NK-92 (cell line): ENCODE results near the gene HIVEP1.

Experiments
- DNase-seq: peaks from one replicate; lab custom pipeline; 2025; ENCODE audit not compliant: unreplicated experiment; lab: John Stamatoyannopoulos, UW

Gene HIVEP1

DNA sequence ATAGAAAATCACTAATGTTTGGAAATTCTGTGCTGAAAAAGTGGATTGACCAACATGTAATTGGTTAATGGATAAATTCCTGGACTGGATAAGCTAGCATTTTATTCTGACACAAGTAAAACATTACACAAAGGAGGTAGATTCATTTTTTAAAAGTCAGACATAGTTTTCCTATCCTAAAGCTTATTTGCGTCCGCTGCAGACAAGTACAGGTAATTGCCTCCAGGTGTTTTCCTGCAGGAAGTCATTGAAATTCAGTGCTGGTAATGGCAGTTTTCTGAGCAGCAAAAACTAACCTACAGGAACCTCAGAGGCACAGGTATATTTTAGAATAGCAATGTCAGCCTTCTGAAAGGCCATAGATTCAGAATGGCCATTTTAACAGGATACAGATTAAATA lies 20.0 kb upstream of the HIVEP1 start:
- DNase-seq: no peak

DNA sequence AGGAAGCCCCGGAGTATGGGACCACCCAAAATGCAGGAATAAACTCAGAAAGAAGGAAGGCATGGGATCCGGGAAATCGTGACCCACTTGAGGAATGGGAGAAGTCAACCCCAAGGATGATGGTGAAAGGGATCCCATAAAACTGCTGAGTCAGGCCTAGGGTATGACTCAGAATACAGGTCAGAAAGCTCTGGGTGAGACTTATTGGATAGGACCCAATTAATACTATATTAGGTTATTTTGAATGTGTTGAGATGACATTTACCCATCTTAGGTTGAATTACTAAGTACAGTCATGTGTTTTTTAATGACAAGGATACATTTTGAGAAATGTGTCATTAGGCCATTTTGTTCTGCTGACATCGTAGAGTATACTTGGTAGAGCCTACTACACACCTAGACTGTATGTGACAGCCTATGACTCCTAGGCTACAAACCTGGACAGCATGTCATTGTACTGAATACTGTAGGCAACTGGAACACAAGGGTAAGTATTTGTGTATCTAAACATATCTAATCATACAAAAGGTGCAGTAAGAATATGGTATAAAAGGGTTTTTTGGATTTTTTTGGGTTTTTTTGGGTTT lies 17.1 kb upstream of the HIVEP1 start:
- DNase-seq: no peak

DNA sequence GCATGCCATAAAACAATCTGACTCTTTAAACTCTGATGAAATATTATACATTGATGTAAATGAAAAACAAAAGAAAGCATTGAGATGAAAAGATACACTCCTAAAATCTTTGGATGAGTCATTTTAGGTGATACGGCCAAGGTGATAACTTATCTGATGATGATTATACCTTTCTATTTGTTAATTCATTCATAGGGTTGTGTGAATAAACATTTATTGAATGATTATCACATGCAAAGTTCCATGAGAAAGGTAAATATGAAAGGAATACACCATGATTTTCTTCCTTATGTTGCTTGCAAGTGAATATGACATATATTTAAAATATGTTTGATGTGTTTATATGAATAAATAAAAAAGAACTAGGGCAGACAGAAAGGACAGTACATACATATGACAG lies 15.4 kb upstream of the HIVEP1 start:
- DNase-seq: no peak

DNA sequence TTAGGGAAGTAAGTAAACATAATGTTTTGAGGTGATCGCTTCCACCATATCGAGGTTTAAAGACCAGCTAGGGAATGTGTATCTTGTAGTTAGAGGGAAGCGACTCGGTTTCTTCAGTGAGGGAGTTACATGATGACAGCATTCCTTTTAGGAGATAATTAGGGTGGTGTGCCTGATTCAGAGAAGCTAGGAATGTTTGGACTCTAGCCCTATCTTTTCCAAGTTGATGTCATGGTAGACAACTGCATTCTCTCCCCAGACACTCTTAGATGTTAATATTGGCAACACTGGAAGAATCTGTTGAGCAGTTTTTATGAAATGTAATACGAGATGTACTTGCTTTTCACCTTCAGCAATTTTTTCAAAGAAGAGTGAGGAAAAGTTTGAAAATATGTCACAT lies 12.9 kb upstream of the HIVEP1 start:
- no peak for DNase-seq

DNA sequence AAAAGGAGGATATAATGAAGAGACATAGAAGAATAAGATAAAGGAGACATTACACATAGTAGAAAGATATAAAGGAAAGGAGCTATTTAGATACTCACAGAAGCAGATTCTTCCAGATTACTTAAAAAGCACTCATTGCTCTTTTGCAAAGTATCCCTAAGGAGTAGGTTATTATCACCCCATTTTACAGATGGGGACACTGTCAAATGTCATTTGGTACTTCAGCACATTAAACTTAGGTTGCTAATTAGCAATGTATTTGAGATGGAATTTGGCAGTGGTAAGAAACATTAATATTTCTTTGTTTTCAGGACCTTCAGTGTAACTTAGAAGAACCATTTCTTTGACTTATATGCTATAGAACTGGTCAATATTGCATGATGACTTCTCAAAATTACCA lies 11.9 kb upstream of the HIVEP1 start:
- DNase-seq: no peak

DNA sequence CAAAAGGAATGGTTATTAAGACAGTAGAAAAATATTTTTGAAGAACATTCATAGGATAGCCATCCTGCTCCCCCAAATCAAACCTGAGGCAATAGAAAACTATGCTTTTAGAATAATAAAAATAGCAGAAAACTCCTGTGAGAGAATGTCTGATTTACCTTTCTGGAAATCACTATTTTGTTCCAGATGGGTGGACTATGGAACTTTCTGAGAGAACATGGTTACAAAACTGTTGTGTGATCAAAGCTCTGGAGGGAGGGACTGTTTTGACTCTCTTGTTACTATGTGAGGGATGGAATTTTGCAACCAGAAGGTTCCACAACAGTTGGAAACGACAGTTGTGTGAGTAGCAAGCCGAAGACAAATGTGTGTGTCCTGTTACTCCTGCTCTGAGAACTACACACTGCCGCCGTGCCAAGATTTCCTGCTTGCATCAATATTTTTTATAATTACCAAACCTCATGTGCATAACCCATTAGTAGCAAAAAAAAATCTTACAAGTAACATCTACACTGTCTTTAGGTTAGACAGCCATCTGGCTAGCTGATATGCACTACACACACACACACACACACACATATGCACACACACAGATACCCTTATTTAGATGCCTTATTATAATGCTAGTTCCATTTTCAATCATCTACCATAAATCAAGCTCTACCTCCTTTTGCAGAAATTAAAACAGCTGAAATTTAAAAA lies 11.0 kb upstream of the HIVEP1 start:
- DNase-seq: no peak

DNA sequence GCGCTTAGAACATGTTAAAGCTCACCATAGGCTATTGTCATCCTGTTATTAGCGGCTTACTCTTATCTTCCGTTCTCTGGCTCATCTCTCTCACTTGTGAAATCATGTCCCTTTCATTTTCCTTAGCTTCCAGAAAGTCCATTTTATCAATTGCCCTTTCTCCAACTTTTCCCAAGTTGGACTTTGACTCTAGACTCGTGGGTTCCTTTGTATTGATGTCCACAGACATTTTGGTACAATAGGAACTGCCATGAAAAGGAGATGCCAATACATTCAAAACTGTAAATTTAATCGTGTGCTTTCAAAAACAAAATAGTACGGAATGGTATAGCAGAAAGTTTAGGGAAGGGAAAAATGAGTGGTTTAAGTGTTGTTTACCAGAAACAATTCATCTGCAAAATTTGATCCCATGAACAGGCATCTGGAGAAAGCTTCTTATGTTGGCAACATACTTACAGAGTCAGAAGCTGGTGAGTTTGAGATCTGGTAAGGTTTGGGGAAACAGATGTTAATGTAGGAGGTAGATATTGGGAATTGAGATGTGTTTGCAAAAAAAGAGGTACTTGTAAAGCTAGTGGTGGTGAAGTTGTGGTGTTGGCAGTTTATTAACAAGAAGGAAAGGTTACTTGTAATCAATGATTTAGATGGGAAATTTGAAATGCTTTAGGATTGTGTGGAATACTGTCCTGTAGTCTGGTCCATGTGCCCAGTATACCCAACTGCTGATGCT lies 10.2 kb upstream of the HIVEP1 start:
- no peak for DNase-seq

DNA sequence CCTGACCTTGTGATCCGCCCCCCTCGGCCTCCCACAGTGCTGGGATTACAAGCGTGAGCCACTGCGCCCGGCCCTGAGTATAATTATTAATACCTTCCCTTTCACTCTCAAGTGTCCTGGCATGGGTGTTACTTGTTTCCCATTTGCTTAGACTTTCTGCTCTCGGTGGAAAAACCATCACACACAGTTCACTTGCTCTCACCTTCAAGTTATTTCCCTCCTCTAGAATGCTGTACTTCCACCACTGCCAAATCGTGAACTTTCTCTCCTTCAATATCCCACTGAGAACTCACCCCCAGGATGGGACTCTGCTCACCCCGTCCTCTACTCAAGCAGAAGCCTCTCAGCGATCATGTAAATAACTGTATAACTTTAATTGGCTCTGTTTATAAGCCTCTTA lies 4.6 kb upstream of the HIVEP1 start:
- DNase-seq: no peak

DNA sequence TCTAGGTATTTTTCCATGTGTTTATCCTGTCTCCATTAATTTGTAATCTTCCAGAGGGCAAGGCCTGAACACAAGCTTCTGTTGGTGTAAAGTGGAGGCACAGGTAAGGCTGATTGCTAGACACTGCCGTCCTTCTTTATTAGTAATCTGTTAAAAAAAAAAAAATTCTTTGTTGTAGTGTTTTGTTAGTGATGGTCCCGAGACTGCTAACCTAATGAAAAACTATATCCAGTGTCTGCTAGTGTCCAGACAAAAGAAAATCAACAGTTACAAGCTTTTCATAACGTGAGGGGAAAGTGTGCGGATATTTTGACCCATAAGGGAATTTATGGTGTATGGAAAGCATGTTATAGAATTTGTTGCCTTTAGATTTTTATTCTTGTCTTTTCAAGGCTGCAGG lies 4.2 kb upstream of the HIVEP1 start:
- no peak for DNase-seq

DNA sequence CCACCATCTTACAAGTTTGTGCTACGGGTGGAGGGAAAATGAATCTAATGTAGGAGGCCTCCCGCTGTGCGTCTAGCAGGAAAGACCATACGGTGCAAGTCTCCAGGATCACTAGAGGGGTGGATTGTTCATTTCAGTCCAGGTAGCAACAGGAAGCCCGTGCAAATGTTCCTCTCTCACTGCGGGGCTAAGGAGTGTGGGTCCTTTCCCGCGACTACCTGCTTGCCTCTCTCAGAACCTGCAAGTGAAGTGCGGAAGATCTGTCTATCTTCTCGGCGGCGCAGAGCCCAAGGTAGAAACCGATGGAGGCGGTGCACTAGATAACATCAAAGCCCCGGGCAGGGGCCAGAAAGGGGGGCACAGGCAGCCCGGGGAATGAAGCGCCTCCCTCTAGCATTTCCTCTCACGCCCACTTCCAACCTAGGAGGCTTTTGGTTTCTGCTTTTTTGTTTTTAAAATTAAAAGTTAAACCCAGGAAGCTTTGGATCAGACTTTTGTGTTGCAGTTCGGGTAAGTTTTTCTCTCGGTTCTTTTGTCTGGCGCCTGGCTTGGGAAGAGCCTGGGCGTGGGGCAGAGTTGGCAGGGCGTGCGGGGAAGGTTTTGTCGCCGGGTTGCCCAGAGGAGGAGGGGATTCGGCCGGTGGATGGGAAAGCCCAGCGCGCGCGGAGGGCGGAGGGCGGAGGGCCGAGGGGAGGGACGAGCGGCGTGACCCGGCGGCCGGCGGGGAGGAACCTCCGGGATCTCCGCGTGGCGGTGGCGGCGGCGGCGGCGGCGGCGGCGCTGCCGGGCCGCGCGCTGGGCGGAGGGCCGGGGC lies 3.5 kb upstream of the HIVEP1 start:
- DNase-seq: no peak

DNA sequence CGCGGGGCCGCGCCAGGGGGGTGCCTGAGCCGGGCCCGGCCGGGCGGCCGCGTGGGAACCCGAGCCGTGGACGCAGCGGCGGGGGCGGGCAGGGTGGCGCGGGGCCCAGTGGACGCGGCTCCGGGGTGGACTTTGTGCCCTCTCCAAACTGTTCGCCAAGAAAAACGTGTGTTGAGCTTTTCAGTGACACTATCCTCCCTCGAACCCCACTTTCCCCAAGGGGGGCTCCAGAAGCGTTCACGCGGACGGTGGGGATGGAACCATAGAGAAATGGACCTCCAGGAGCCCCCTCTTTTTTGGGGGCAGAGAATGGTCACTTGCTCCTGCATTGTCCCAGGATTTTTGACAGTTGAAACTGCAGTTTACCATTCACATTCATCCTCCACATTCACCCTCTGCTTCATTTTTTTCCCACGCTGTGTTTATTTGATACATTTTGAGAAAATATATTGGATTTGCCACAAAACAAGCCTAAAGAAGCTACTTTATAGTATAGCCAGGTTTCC lies 2.9 kb upstream of the HIVEP1 start:
- no peak for DNase-seq

DNA sequence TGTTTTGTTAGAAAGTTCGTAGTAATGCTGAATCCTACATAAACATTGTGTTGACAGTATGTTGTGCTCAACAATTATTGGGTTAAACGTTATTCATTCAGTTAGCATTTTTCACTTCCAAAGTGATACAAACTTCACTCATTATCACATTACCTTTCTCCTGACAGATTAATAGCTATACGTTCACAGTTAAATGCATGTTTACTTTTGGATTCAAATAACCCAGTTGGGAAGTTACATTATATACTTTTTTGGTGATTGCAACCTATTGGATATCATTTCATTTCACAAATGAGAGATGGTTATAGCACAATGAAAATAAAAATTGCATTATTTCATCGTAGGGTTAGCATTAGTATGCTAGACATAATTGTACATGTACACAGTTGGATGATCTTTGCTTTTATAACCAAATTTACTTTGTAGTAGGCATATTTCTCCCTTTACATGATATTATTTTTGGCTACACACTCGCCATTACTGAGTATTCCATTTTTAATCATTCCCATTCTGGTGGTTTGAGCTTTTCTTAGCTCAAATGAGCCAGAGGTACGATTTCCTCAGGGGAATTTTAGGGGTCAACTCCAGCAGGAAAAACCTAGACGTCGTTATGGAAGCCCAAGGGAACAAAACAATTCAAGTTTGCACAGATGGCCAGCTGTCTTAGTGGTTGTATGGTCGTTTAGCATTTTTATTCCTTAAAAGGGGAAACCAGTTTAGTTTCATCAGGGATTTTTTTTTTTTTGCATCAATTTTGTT lies 2.1 kb upstream of the HIVEP1 start:
- no peak for DNase-seq

DNA sequence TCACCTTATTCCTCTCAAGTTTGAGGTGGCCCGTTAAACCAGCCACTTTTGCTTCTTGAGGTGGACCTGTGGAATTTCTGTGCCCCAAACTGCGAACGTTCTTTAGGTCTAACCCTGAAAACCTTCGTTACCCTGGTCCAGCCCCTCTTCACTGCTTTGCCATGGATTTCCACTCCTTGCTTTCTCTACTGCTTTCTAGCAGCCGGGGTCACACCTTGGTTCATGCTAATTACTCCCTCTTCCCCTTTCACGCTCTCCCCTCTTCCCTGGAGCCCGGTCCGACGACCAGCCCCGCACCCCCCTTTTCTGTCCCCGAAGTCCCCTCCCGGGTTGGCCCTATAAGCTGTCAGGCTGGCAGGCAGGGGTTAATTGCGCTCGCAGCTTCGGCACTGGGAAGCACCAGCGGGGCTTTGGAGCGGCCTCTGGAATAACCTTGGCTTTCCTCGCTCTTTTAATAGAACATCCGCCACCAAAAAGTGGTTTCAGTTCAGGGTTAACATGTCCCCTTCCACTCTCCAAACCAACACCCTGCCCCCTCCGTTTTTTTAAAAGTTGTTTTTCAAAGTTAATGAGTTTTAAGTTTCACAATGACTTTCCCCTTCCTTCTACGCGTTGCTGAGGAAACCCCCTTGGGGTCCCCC lies 1.4 kb upstream of the HIVEP1 start:
- no peak for DNase-seq

DNA sequence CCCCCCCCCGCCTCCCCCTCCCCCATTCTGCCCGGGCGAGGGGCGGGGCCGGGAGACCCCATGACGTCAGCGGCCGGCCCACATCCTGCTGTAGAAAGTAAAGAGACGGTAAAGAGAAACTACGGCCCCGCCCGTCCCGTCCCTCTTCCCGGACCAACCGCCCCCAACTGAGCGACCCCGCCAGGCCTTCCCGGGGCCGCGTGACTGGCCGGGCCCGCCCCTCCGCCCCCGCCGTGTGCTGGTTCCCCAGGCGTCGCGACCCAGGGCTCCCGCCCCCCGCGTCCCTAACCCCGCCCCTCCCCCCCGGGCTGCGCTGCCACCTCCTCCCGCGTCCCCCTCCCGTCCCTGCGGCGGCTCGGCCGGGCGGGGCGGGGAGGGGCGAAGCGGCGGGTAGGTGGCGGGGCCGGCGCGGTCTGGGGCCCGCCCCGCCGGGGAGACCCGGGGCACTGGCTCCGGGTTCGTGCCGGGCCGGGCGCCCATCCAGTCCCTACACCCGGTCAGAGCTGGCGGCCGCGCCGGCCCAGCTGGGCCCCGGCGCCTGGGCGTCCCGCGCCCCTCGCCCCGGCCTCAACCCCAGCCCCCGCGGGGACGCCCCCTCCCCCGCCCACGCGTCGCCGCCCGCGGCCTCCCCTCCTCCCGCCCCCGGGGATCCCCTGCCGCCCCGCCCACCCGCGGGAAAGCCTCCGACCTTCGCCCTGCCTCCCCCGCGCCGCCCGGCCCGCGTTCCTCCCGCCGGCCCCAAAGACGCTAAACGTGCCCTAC lies 655 bp upstream of the HIVEP1 start:
- peak; percentile 84 for DNase-seq

DNA sequence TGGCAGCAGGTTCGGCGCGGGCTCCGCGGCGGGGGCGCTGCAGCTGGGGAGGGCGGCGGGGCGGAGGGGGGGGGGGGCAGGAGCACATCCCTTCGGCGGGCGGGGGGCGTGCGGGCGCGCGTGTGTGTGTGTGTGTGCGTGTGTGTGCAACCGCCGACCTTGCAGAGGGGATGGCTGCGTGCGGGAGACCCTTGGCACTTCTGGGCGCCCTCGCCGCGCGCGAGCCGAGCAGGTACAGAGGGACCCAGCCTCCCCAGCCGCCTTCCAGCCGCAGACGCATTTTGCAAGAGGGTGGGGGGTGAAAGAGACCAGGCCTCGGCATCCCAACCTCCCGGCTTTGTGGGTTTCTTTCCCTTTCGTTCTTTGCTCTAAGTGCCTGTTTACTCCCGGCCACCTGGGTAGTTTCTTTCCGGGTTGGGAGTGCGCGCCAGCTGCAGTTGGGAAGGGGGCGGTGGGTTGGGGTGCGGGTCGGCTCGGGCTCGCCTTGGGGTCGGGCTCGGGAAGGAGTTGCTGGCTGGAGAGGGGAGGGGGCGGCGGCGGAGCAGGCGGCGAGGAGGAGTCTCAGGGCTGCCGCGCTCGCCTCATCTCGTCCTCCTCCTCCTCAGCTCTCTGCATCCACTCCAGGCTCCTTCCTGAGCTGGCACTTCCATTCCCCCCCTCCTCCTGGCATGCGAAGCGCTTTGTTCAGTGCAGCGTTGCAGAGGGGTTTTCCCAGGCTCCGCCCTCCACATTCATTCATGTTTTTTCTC lies 620 bp downstream of the HIVEP1 start:
- DNase-seq: no peak

DNA sequence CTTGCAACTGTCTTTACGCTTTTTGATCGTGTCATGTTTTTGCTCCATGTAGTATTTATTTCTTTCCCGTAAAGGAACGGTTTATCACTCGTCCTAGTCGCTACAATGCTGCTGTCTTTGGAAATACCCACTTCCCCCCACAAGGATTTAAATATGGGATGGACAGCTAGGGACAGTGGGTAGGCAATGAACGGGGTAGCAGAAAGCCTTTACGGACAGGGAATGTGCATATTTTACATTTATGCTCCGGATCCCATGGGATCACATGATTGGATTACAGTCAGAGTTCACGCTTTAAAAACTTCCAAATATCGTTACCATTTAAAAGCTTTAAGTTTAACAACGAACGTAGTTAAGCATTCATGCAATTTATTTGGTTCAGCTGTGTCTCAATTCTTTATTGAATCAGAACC lies 1.2 kb downstream of the HIVEP1 start:
- DNase-seq: no peak

DNA sequence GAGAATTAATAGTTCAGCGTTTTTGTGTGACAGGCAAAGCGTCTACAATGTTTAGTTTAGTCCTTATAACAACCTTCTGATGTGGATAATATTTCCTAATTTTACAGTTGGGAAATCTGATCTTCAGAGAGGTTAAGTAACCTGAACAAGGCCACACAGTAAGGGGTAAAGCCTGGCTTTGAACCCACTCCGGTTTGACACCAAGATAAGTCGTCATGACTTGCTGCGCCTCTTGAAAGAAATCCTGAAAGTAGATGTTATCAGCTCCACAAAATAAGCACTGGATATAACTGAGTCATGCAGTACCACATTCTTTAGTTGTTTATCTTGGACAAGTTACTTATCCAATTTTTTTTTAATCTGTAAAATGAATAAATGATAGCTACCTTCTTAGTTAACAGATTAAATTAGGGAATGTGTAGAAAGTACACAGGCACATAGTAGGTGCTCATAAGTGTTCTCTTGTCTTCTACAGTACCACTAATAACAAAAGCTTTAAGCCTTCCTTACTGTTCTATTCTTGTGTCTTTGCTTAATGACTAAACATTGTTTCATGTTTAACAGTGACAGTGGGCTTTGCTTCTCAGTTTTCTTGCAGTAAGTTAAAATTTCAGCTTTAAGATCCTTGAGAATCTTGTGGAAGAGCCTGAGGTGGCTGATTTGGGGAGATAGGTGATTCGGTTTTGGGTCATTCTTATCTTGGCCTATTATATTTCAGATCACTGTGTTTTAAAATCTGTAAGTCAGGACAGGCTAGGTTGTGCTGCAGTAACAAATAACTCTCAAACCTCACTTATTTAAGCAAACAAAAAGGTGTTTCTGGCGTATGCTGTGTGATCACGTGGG lies 2.1 kb downstream of the HIVEP1 start:
- DNase-seq: no peak

DNA sequence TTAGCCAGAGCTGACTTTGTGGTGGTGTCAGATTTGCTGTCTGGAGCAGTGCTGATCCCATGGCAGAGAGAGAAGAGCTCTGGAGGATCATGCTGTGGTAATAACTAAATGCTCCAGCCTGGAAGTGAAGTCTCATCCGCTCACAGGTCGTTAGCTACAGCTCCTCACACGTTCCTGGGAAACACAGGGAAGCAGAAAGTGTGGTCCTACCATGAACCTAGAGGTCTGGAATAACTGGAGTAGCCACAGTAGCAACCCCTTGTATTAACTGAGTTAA lies 2.7 kb downstream of the HIVEP1 start:
- DNase-seq: no peak
